ENCODE results near the gene ZNF514.
"Not testable (repeated sequence)": the region's sequence is repeated elsewhere in the genome, so short reads cannot be mapped to it uniquely, and the experiment has no call there.

Gene ZNF514

GRCh38 chr2:95122197-95122551, 37.5 kb downstream of the ZNF514 start:
- DNase-seq (ENCODE audit: low spot score): no peak

GRCh38 chr2:95121407-95122196, 38.0 kb downstream of the ZNF514 start, which contains the start of gene MRPS5:
MRPS5 (minus strand) TSS chr2:95121808; CDS start chr2:95121791, 17 bp downstream.
- peak; percentile 90 for DNase-seq (ENCODE audit: low spot score)

GRCh38 chr2:95121093-95121406, 38.6 kb downstream of the ZNF514 start:
- no peak for DNase-seq (ENCODE audit: low spot score)

GRCh38 chr2:95115418-95115817, 44.2 kb downstream of the ZNF514 start:
- DNase-seq (ENCODE audit: low spot score): peak; percentile 83

GRCh38 chr2:95113464-95113863, 46.2 kb downstream of the ZNF514 start:
- DNase-seq (ENCODE audit: low spot score): no peak

DNA sequence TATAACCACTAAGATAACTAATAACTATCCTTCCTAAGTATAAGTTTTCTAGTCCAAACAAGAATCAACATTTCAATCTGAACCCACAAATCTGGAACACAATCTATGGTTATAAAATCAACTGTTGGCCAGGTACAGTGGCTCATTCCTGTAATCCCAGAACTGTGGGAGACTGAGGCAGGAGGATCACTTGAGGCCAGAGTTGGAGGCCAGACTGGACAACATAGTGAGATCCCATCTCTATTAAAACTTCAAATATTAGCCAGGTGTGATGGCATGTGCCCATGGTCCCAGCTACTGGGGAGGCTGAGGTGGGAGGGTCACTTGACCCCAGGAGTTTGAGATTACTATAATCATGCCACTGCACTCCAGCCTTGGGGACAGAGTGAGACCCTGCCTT, 49.3 kb downstream of the ZNF514 start:
- DNase-seq (ENCODE audit: low spot score): no peak

- DNase-seq (ENCODE audit: low spot score): no peak
Observed at GRCh38 chr2:95109260-95109659, 50.4 kb downstream of the ZNF514 start.

- DNase-seq (ENCODE audit: low spot score): no peak
Observed at GRCh38 chr2:95106081-95106480, 53.6 kb downstream of the ZNF514 start.

DNA sequence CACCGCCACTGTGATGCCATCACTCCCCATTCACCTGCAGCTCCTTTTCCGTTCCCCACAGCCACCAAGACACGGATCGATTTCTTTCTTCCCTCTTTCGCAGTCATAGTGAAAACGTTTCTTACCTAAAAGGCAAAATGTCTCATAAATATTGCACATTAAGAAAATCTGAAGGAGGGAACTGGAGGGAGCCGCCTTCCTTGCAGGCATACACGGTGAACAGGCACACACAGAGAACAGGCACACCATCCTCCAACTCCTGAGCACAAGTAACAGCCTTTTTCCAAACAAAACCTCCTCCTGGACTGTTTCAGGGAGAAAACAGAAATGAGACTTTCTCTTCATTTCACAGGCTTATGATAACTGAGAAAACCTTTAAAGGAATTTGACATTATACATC, 55.0 kb downstream of the ZNF514 start:
- DNase-seq (ENCODE audit: low spot score): no peak

DNA sequence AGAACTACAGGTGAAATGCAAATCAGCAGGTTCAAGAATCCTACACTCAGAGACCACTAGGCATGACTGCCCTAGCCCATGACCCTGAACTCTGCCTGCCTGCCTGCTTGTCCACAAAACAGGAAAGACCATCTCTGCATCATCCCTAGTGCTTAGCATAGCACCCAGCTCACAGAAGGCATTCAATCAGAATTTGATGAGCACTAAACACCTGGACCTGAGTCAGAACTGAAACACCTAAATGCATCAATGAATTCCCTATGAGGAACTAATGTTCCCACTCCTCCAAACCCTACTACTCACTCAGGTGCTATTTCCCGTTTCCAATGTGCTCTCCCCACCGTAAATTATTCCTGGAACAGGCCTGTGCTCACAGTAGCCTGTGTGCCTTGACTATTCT, 59.7 kb downstream of the ZNF514 start:
- no peak for DNase-seq (ENCODE audit: low spot score)

DNA sequence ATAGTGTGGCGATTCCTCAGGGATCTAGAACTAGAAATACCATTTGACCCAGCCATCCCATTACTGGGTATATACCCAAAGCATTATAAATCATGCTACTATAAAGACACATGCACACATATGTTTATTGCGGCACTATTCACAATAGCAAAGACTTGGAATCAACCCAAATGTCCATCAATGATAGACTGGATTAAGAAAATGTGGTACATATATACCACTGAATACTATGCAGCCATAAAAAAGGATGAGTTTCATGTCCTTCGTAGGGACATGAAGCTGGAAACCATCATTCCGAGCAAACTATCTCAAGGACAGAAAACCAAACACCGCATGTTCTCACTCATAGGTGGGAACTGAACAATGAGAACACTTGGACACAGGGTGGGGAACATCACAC, 61.4 kb downstream of the ZNF514 start:
- not testable (repeated sequence) for DNase-seq (ENCODE audit: low spot score)
